ENCODE measurements around the gene MPG.

DNA sequence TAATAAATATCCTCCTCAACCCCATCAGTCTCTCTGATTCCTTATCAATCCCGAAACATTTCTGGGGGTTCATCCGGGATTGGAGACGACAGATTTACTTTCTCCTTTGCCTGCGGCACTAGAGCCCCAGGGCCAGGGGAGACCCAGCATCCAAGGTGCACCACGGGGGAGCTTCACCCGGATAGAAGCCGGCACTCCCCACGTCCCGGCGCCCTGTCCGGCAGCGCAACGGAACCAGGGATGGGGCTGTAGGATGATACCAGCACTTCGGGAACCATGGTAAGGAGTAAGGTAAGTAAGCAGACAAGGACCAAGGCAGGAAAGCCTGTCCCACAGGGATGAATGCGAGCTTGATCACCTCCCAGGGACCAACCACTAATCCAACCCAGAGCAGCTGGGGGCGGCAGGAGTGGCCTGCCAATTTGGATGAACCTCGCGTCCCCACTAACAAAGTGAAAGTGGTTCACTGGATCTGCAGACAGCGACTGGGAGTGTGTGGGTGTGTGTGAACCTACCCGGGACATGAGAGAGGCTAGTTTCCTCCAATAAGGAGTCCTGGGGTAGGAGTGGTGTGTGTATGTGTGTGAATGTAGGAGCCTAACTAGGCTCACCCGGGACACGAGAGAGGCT lies 36.5 kb upstream of the MPG start:
- TF ChIP-seq CTCF (IDR thresholded peaks at IDR 0.05) = no peak
- no peak for TF ChIP-seq EZH2 (IDR thresholded peaks at IDR 0.05)
